Effector memory CD8-positive, alpha-beta T cell (primary cell): ENCODE results near the gene USP11.

Source experiments
- ATAC-seq: fragments of 150-1000 bp; cut with Tn5 transposase; replicated peaks from 2 replicates; pipeline ENCODE4 v1.10.0; 2021; ENCODE audit warnings: mild to moderate bottlenecking, moderate library complexity
- DNase-seq, 3 experiments: peaks; one replicate each; pipeline ENCODE4 v3.0.0; 2021
- H3K27ac Mint-ChIP-seq, 2 donors: one replicate each; pipeline ENCODE4 v1.8.0; 2022; ENCODE audit warnings: mild to moderate bottlenecking in 2 of 2, mixed read lengths in 2 of 2, moderate library complexity in 2 of 2
- H3K27me3 Mint-ChIP-seq, 2 donors: one replicate each; pipeline ENCODE4 v1.8.0; 2022; ENCODE audit warnings: mixed read lengths in 2 of 2
- H3K36me3 Mint-ChIP-seq: one replicate; pipeline ENCODE4 v1.8.0; 2022; ENCODE audit warnings: mild to moderate bottlenecking, moderate library complexity, mixed read lengths; ENCODE audit not compliant: insufficient read depth
- H3K4me1 Mint-ChIP-seq, 2 donors: one replicate each; pipeline ENCODE4 v1.8.0; 2022; ENCODE audit warnings: low read depth in 2 of 2, mixed read lengths in 2 of 2
- H3K4me3 Mint-ChIP-seq, 2 donors: one replicate each; pipeline ENCODE4 v1.8.0; 2022; ENCODE audit warnings: mild to moderate bottlenecking in 2 of 2, mixed read lengths in 2 of 2, moderate library complexity in 2 of 2
- H3K9me3 Mint-ChIP-seq, 2 donors: one replicate each; pipeline ENCODE4 v1.8.0; 2022; ENCODE audit warnings: mixed read lengths in 2 of 2

The USP11 gene

DNA sequence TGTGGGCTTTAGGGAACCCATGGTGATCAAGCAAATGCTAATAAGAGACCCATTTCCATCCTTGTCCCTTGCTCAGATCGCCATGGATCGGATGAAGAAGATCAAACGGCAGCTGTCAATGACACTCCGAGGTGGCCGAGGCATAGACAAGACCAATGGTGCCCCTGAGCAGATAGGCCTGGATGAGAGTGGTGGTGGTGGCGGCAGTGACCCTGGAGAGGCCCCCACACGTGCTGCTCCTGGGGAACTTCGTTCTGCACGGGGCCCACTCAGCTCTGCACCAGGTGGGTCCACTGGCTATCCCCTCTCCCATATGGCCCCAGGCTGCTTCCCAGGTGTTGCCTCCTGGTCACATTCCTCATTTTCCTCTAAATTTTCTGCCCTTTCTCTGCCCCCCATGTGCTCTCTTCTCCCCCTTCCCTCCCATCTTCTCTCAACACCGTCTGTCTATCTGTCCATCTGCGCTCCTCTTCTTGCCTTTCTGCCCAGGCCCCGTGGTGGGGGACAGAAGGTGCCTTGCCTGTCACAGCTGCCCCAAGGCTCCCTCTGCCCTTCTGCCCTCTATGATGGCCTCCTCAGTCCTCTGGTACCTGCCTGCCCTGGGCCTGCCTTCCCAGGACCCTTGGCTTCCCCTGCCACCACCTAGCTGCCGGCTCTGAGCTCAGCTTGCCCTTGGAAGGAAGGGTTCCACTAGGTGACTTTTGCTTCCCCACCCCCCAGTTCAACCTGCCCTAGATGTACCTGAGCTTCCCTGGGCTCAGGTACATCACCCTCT, 9.1 kb upstream of the USP11 start:
- Mint-ChIP-seq H3K36me3 (peaks cover 68% of the 10 kb centered on the region), H3K4me3 (no peak overlapping the region), H3K27ac (peak overlapping the region in 1 of 2 donors; percentile 77), H3K9me3 (no peaks in the 10 kb centered on the region), H3K27me3 (no peaks in the 10 kb centered on the region), H3K4me1 (peaks cover 24 to 25% of the 10 kb centered on the region in 2 donors)
- no peak for ATAC-seq
- no peak for DNase-seq

DNA sequence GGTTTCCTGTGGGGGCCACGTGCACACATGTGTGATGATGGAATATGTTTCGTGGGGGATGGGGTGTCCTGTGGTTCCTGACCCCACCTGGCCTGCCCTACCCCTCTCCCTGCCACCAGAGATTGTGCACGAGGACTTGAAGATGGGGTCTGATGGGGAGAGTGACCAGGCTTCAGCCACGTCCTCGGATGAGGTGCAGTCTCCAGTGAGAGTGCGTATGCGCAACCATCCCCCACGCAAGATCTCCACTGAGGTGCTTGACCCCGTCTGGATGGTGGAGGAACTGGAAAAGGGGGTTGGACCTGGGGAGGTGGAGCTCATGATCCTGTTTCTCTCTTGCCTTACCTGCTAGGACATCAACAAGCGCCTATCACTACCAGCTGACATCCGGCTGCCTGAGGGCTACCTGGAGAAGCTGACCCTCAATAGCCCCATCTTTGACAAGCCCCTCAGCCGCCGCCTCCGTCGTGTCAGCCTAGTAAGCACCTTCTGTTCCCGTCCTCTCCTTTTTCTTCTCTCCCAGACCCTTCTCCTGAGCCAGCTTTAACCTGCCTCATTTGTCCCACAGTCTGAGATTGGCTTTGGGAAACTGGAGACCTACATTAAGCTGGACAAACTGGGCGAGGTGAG, 8.4 kb upstream of the USP11 start:
- no peak for ATAC-seq
- Mint-ChIP-seq H3K4me1 (peaks cover 22 to 23% of the 10 kb centered on the region in 2 donors), H3K36me3 (peaks cover 65% of the 10 kb centered on the region), H3K9me3 (no peaks in the 10 kb centered on the region), H3K27me3 (no peaks in the 10 kb centered on the region), H3K4me3 (no peak overlapping the region), H3K27ac (peak overlapping the region in 1 of 2 donors; percentile 77)
- no peak for DNase-seq

- Mint-ChIP-seq H3K4me3 (no peak overlapping the region), H3K4me1 (peaks cover 17 to 18% of the 10 kb centered on the region in 2 donors), H3K36me3 (peaks cover 63% of the 10 kb centered on the region), H3K27ac (no peak overlapping the region), H3K27me3 (no peaks in the 10 kb centered on the region), H3K9me3 (no peaks in the 10 kb centered on the region)
- ATAC-seq, result no peak
- no peak for DNase-seq
Observed at GRCh38 chrX:47224896-47225290, 7.9 kb upstream of the USP11 start.

- ATAC-seq (no peak), DNase-seq (no peak)
- Mint-ChIP-seq H3K27ac (peak overlapping the region in 1 of 2 donors; percentile 49), H3K36me3 (peaks cover 58% of the 10 kb centered on the region), H3K4me1 (peaks cover 5 to 6% of the 10 kb centered on the region in 2 donors), H3K4me3 (no peak overlapping the region), H3K9me3 (no peaks in the 10 kb centered on the region), H3K27me3 (no peaks in the 10 kb centered on the region)
Observed at GRCh38 chrX:47226071-47226470, 6.7 kb upstream of the USP11 start.

DNA sequence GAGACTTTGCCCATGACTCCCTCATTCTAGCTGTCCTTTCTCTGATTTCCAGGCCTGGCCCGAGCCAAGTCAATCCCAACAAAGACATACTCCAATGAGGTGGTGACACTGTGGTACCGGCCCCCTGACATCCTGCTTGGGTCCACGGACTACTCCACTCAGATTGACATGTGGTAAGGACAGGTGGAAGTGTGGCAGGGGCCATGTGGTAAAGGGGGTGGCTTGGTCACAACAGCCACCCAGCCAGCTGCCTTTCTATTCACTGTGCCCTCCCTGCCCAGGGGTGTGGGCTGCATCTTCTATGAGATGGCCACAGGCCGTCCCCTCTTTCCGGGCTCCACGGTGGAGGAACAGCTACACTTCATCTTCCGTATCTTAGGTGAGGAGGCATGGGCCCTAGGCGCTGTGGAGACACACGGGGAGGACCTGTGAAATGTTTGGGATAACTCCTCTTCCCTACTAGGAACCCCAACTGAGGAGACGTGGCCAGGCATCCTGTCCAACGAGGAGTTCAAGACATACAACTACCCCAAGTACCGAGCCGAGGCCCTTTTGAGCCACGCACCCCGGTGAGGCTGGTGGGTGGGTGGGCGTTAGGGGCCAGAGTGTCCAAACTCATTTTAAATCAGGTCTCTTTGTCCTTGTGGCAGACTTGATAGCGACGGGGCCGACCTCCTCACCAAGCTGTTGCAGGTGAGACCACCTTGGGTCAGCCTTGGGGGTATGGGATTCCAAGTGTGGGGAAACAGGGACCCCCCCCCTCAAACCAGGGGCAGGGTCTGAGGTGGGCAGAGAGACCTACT, 6.1 kb upstream of the USP11 start:
- H3K36me3 Mint-ChIP-seq, result peaks cover 57% of the 10 kb centered on the region
- peaks cover 5 to 6% of the 10 kb centered on the region in 2 donors for H3K4me1 Mint-ChIP-seq
- ATAC-seq, result no peak
- no peaks in the 10 kb centered on the region for H3K9me3 Mint-ChIP-seq
- DNase-seq, result no peak
- H3K27me3 Mint-ChIP-seq, result no peaks in the 10 kb centered on the region
- H3K27ac Mint-ChIP-seq, result peak overlapping the region; percentile 44 to 49
- no peak overlapping the region for H3K4me3 Mint-ChIP-seq

DNA sequence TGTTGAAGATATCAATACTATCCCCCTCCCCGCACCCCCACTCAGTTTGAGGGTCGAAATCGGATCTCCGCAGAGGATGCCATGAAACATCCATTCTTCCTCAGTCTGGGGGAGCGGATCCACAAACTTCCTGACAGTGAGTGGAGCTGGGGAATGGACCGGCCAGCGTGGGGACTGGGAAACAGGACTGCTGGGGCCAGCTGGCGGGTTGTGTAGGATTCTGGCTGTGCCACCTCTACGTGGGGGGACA, 5.5 kb upstream of the USP11 start:
- H3K4me1 Mint-ChIP-seq, result peaks cover under 1 to 1% of the 10 kb centered on the region in 2 donors
- H3K36me3 Mint-ChIP-seq, result peaks cover 60% of the 10 kb centered on the region
- no peaks in the 10 kb centered on the region for H3K9me3 Mint-ChIP-seq
- no peaks in the 10 kb centered on the region for H3K27me3 Mint-ChIP-seq
- DNase-seq (no peak), ATAC-seq (no peak)
- no peak overlapping the region for H3K27ac Mint-ChIP-seq
- no peak overlapping the region for H3K4me3 Mint-ChIP-seq

- Mint-ChIP-seq H3K9me3 (no peaks in the 10 kb centered on the region), H3K27ac (no peak overlapping the region), H3K27me3 (no peaks in the 10 kb centered on the region), H3K4me1 (peaks cover 6 to 7% of the 10 kb centered on the region in 2 donors), H3K4me3 (no peak overlapping the region), H3K36me3 (peaks cover 63% of the 10 kb centered on the region)
- no peak for ATAC-seq
- DNase-seq, result no peak
Observed at GRCh38 chrX:47228550-47229270, 4.1 kb upstream of the USP11 start.

- H3K4me1 Mint-ChIP-seq, result peaks cover 6 to 7% of the 10 kb centered on the region in 2 donors
- no peak for DNase-seq
- no peak overlapping the region for H3K4me3 Mint-ChIP-seq
- H3K27me3 Mint-ChIP-seq, result no peaks in the 10 kb centered on the region
- no peak for ATAC-seq
- peaks cover 63% of the 10 kb centered on the region for H3K36me3 Mint-ChIP-seq
- H3K9me3 Mint-ChIP-seq, result no peaks in the 10 kb centered on the region
- no peak overlapping the region for H3K27ac Mint-ChIP-seq
Observed at GRCh38 chrX:47229427-47229826, 3.4 kb upstream of the USP11 start.

DNA sequence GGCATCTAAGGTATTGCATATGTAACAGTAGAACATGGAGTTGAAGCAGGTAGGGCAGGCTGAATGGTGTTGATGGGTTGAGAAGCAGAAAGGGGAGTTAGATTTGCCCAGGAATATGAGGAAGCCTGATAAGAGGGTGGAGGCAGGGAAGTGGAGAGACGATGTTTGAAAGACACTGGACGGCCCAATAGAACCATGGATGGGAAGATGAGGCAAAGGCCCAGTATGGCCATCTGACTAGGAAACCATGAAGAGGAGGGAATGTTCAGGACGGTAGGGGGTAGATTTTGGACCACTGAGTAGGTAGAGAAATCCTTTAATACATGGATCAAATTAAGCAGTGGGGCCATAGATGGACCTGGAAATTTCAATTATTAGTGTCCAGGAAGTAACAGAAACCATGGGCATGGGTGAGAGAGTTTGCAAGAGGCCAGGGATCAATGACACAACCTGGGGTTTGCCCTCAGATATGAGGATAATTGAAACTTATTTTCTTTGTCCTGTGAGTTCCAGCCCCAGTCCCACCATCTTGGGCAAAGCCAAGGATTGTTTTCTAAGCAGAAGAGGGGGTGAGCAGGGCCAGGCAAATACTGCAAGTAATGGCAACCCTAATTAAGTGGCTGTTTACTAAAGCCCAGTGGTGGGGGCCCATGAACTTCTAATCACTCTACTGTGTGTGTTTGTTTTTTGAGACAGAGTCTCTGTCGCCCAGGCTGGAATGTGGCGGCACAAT, 2.5 kb upstream of the USP11 start:
- DNase-seq (no peak), ATAC-seq (no peak)
- H3K27me3 Mint-ChIP-seq, result no peaks in the 10 kb centered on the region
- no peak overlapping the region for H3K4me3 Mint-ChIP-seq
- no peak overlapping the region for H3K27ac Mint-ChIP-seq
- peaks cover 59% of the 10 kb centered on the region for H3K36me3 Mint-ChIP-seq
- peaks cover 7 to 10% of the 10 kb centered on the region in 2 donors for H3K4me1 Mint-ChIP-seq
- H3K9me3 Mint-ChIP-seq, result no peaks in the 10 kb centered on the region

DNA sequence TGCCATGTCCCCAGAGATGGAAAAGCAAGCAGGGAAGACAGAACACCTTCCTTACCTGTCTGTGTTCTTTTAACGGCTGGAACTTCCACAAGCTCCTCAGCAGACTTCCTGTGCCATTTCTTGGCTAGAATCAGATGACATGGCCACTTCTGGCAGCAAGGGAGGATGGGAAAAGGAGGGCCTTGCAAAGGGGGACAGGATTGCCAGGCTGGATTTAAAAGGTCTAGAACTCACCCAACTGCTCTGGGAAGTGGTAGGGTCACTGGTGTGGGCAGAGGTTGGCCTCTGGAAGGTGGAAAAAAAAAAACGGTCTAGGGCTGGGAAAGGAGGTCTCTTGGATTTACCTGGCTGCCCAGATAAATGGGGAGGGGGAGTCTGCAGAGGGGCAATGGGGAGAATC, 1.6 kb upstream of the USP11 start:
- ATAC-seq (no peak), DNase-seq (no peak)
- H3K4me1 Mint-ChIP-seq, result peaks cover 7 to 15% of the 10 kb centered on the region in 2 donors
- no peaks in the 10 kb centered on the region for H3K27me3 Mint-ChIP-seq
- peak overlapping the region in 1 of 2 donors; percentile 46 for H3K27ac Mint-ChIP-seq
- peaks cover 56% of the 10 kb centered on the region for H3K36me3 Mint-ChIP-seq
- peak overlapping the region in 1 of 2 donors; percentile 14 for H3K4me3 Mint-ChIP-seq
- no peaks in the 10 kb centered on the region for H3K9me3 Mint-ChIP-seq

DNA sequence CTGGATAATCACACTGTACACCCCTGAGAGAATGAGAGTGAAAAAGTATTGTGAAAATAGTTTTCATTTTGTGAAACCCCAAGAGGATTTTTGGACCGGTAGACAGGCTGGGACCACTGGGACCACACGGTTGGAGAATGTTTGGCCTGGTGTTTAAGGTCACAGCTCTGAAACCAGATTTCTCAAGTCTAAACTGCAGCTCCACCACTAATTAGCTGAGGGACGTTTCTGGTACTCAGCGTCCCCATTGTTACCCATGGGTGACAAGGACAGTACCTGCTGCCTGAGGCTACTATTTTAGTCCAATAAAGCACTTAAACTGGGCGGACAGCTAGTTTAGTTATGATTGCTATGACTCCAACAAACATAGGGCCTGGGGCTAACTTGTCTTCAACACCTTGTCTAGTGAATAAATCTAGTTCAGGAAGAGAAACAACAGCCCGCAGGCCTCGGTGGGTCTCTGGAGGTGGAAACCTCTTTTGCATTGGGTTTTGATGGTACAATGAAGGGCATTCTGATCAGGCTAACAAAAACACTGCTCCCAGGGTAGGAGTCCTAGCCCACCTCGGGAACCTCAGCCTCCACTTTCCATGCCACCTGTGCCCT, 509 bp upstream of the USP11 start:
- ATAC-seq (no peak), DNase-seq (no peak)
- peak overlapping the region; percentile 98 to 100 for H3K27ac Mint-ChIP-seq
- peak overlapping the region; percentile 94 to 96 for H3K4me3 Mint-ChIP-seq
- no peaks in the 10 kb centered on the region for H3K9me3 Mint-ChIP-seq
- H3K4me1 Mint-ChIP-seq, result peaks cover 10 to 19% of the 10 kb centered on the region in 2 donors
- H3K36me3 Mint-ChIP-seq, result peaks cover 45% of the 10 kb centered on the region
- no peaks in the 10 kb centered on the region for H3K27me3 Mint-ChIP-seq

- peak overlapping the region; percentile 94 to 96 for H3K4me3 Mint-ChIP-seq
- H3K27me3 Mint-ChIP-seq, result no peaks in the 10 kb centered on the region
- peaks cover 10 to 22% of the 10 kb centered on the region in 2 donors for H3K4me1 Mint-ChIP-seq
- ATAC-seq, result peak; percentile 89
- peak overlapping the region; percentile 98 to 100 for H3K27ac Mint-ChIP-seq
- no peaks in the 10 kb centered on the region for H3K9me3 Mint-ChIP-seq
- DNase-seq, result peak; percentile 86 to 91 (median 90)
- H3K36me3 Mint-ChIP-seq, result peaks cover 35% of the 10 kb centered on the region
Observed at GRCh38 chrX:47233333-47234113, 714 bp downstream of the USP11 start.
